AG10803 (cell line): Measurements from ENCODE around the gene DUSP1.

Source experiments
- DNase-seq: peaks from one replicate; pipeline ENCODE4 v3.0.0; 2010; ENCODE audit warnings: low read depth
- H3K4me3 ChIP-seq: 2 replicates; pipeline ENCODE4 v1.5.1; 2011; ENCODE audit warnings: mild to moderate bottlenecking, low read length, control low read depth
- TF ChIP-seq, protein P1 (sequence below): conservative IDR thresholded peaks from 2 replicates; pipeline ENCODE4 v1.5.1; 2011; ENCODE audit warnings: mild to moderate bottlenecking, low read length, control low read depth, inconsistent platforms

The DUSP1 gene

DNA sequence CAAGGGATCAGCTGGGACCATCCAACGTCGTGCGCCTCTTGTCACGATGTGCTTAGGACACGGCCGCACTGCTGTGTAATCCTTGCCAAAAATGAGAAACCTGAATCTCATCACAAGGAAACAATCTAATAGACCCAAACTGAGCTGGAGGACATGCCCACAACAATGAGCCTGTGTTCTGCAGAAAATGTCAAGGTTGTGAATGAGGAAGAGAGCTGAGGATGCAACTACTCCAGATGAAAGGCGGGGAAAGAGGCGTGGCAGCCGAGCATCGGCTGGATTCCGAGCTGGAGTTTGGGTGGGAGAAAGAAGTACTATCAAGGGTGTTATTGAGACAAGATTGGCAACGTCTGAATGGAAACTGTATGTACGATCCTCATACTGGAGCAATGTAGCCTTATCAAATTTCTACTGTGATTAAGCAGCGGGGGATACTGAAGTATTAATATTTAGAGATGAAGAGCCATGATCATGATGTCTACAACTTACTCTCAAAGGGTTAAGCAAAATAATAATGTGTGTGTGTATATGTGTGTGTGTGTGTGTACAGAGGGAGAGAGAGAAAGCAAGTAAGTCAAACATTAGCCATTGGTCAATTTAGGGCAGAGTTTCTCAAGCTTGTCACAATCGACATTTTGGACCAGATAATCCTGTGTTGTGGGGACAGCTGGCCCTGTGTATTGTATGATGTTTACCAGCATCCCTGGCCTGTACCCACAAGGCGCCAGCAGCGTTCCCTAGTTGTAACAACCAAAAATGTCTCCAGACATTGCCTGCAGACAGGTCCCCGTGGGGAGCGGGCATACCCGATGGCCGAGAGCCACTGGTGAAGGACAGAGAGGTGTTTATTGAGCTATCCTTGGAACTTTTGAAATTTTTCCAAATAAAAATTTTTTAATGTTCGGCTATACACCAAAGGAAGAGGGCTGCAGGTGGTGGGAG lies 46.5 kb downstream of the DUSP1 start:
- H3K4me3 ChIP-seq: no peak overlapping the region
- TF ChIP-seq, protein P1, sequence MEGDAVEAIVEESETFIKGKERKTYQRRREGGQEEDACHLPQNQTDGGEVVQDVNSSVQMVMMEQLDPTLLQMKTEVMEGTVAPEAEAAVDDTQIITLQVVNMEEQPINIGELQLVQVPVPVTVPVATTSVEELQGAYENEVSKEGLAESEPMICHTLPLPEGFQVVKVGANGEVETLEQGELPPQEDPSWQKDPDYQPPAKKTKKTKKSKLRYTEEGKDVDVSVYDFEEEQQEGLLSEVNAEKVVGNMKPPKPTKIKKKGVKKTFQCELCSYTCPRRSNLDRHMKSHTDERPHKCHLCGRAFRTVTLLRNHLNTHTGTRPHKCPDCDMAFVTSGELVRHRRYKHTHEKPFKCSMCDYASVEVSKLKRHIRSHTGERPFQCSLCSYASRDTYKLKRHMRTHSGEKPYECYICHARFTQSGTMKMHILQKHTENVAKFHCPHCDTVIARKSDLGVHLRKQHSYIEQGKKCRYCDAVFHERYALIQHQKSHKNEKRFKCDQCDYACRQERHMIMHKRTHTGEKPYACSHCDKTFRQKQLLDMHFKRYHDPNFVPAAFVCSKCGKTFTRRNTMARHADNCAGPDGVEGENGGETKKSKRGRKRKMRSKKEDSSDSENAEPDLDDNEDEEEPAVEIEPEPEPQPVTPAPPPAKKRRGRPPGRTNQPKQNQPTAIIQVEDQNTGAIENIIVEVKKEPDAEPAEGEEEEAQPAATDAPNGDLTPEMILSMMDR: no peak
- no peak for DNase-seq

DNA sequence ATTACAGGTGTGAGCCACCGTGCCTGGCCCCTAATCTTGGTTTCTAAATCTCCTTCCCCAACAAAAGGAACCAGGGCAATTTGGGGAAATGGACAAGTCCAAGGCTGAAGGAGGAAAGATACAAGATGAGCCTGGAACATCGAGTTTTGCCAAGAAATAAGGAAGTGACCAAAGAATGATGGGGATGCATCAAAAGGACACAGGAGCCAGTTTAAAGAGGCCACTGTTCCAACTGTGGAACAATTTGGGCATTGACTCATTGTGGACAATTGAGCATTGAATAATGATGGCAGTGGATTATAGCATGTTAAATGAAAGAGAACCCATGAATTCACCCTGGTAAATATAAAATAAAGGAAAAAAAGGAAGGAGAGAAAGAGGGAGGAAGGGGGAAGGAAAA lies 47.5 kb downstream of the DUSP1 start:
- TF ChIP-seq, protein P1: no peak
- DNase-seq: no peak

DNA sequence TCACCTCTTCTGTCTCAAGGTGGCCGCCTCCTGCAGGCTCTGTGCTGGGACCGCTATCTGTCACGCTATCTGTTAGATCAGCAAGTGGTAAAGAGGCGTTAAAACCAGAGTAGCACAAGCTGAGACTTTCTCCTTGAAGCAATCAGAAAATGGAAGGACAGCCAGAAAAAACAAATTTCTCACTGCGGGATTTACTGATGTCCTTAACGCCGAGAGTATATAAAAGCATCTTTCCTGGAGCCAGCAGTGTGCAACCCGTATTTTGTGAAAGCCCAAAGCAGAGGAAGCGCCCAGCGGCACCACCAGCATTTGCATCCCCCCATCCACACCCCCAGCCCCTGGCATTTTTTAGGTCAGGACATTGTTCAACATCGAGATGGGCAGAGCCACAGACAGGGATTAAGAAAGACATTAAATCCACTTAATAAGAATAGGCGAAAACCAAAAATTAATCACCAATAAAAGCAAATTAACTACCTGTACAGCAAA lies 48.6 kb downstream of the DUSP1 start:
- DNase-seq: no peak
- TF ChIP-seq, protein P1: no peak
- no peak overlapping the region for H3K4me3 ChIP-seq

More for the DNA sequence above, 47.5 kb downstream of the DUSP1 start:
- no peak overlapping the region for H3K4me3 ChIP-seq

DNA sequence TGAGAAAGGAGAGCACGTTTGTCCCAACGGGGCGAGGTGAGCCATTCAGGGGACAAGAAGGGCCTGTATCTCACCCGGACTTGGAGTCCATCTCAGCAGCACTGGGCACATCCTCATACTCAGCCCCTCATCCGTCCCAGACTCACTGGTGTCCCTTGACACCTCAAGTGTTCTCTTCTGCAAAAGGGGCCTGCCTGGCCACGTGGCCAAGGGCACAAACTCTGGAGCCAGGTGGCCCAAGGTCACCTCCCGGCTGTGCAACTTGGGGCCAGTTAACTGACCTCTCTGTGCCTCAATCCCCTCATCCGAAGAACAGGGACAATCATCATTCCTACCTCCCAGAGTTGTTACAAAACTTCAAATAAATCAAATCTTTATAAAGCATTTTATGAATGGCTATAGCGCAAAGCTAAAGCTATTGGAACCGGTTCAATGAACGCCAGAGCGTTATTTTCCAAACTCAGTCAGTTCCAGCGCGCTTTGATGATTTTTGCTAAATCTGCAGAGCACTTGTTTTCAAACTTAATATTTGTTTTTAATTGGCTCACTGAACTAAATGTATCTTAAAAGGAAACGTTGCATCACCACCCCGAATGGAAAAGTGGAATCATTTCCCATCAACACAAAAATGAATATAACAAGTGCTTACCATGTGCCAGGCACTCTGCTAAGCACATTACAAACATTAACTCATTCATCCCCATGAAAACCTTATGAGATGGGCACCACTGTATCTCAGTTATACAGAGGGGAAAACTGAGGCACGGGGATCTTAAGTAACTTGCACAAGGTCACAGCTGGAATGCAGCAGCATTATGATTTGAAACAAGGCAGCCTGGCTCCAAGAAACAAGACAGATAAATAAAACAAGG lies 49.3 kb downstream of the DUSP1 start:
- TF ChIP-seq, protein P1: no peak
- H3K4me3 ChIP-seq: no peak overlapping the region
- DNase-seq: peak; percentile 70

DNA sequence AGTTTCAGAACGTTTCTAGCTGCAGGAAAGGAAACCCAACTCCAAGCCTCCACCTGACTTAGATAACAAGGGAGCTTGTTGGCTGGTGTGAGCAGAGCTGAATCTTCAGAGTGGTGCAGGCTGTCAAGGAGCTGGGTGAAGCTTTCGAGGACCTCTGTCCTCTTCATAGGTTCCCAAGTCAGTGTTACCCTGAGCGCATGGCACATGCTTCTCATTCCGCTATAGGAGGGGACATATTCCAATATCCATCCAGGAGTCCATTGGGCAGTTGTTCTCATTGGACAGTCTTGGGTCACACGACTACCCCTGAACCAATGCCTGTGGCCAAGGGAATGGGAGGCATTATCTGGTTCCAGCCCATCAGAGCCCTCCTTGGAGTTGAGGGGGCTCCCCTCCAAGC lies 50.3 kb downstream of the DUSP1 start:
- TF ChIP-seq, protein P1: no peak
- no peak for DNase-seq
- H3K4me3 ChIP-seq: no peak overlapping the region

DNA sequence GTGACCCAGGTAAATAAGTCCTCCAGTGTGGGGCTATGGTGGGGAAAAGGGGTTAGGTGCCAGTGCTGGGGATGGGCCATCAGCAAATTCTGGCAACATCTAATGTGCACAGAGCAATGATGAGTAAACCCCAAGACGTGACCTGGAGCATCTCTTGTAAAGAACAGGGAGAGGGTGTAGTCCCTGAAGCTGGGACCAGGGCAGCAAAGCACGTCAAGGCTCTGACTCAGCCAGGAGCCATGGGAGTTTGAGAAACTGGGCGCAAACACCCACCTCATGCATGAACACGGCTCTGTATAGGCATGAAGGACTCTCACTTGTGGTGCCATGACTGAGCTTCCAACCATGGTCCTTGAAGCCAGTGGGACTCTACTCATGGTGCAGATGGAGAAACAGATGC lies 51.8 kb downstream of the DUSP1 start:
- DNase-seq: no peak
- TF ChIP-seq, protein P1: no peak
- no peak overlapping the region for H3K4me3 ChIP-seq
